PFSK-1 (cell line): ENCODE data around the gene DPP6.

Experiments used
- SIN3A ChIP-seq: IDR thresholded peaks from 2 replicates; pipeline ENCODE4 v1.6.1; 2012; ENCODE audit warnings: mild to moderate bottlenecking, low read length, moderate library complexity, borderline replicate concordance; ENCODE audit not compliant: insufficient read depth
- TF ChIP-seq, protein P1 (sequence below), 2 experiments: IDR thresholded peaks; 2 replicates each; pipeline versions ENCODE4 v1.6.1 to v1.8.0; 2011 to 2012; ENCODE audit warnings: low read depth in 2 of 2, low read length in 2 of 2, control low read depth in 1 of 2, inconsistent platforms in 1 of 2, mild to moderate bottlenecking in 1 of 2, moderate library complexity in 1 of 2; ENCODE audit not compliant: insufficient read depth in 1 of 2

DNA sequence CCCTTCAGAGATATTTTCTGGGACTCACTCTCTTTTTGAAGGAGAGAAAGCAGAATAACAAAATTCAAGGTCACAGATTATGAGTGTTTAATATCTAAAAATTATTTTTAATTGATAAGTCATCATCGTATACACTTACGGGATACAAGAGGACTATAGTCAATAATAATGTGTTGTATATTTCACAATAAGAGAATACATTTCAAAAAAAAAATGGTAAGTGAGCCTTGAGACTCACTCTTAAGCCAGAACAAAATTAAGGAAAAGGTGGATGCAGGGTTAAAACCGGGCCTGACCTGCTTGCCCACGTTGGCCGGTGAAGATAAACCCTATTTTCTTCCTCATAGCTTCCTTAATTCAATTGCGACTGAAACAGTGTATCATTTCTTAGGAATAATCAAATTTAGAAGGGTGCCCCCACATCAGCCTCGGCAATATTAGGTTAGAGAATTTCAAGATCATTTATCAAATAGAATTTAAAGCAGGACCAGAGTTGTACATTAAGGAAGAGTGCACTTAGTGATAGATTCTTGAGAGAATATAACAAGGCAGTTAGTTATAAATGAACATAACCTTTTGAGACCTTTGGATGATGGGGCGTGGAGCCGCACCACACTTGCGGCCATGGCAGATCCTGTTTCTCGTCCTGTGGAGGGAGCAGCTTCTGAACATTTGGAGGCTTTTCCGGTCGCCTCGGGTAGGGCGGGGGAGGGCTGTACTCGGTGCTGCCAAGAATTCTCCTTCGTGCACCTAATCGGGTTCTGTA, 628.9 kb downstream of the DPP6 start:
- no peak for TF ChIP-seq SIN3A
- TF ChIP-seq, protein P1, sequence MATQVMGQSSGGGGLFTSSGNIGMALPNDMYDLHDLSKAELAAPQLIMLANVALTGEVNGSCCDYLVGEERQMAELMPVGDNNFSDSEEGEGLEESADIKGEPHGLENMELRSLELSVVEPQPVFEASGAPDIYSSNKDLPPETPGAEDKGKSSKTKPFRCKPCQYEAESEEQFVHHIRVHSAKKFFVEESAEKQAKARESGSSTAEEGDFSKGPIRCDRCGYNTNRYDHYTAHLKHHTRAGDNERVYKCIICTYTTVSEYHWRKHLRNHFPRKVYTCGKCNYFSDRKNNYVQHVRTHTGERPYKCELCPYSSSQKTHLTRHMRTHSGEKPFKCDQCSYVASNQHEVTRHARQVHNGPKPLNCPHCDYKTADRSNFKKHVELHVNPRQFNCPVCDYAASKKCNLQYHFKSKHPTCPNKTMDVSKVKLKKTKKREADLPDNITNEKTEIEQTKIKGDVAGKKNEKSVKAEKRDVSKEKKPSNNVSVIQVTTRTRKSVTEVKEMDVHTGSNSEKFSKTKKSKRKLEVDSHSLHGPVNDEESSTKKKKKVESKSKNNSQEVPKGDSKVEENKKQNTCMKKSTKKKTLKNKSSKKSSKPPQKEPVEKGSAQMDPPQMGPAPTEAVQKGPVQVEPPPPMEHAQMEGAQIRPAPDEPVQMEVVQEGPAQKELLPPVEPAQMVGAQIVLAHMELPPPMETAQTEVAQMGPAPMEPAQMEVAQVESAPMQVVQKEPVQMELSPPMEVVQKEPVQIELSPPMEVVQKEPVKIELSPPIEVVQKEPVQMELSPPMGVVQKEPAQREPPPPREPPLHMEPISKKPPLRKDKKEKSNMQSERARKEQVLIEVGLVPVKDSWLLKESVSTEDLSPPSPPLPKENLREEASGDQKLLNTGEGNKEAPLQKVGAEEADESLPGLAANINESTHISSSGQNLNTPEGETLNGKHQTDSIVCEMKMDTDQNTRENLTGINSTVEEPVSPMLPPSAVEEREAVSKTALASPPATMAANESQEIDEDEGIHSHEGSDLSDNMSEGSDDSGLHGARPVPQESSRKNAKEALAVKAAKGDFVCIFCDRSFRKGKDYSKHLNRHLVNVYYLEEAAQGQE (IDR thresholded peaks at IDR 0.05; ENCODE audit: insufficient read depth in 1 of 2, low read depth in 2 of 2, low read length in 2 of 2) = no peak
